ENCODE results near the gene FEN1. TPM values are rescaled to one million over a fixed set of nuclear protein-coding genes. Genes with fewer than 3 reads are reported as not detected.

Gene FEN1
- total and polyA plus RNA-seq, 2 of the 13 experiments (the other 11 are each of a cell fraction or from before 2014, with no cell fraction given): 12.4 to 102 TPM

DNA sequence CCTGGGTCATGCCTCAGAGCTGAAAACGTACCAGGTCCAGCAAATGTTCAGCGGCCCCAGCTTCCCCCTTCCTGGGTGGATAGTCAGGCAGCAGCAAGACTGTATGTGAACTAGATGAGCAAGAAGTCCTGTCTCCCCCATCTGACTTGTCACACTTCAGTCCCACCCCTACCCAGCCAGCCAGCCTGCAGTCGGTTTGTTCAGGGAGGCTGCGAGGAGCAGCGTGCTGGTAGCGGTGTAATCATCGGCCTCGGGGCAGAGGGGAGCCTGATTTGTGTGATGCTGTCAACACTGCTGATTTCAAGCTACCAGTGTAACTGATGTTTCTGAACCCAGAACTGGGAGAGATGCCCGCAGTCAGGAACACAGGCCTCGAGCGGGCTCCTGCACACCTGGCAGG lies 9.9 kb upstream of the FEN1 start:
- intact Hi-C loops (cut with micrococcal nuclease; ENCODE audit: unreplicated experiment) (no loop called here), in situ Hi-C loops (cut with HindIII; ENCODE audit: extremely low pct_ligation_motif_present, low pct_unique_long_range_greater_than_20kb) (loop anchor here (5.0 kb wide), 1 partner anchor 36 kb away; no protein-coding TSS in a partner anchor)
- CTCF ChIA-PET (ENCODE audit: low intra/inter-chr PET ratio, low total read pairs): no interaction called here
- 99% methylated on average over 7 of the region's 11 CpGs for WGBS (ENCODE audit: low lambda C conversion rate)
- Histone ChIP-seq H3K4me3 (replicated peaks in 1 of 3; ENCODE audit: insufficient read depth in 1 of 3, low read depth in 2 of 3, low read length in 3 of 3) (no peak overlapping the region), H3K79me2 (ENCODE audit: insufficient read depth, low read length) (no peaks in the 10 kb centered on the region), H3K9me3 (ENCODE audit: low read length) (no peaks in the 10 kb centered on the region), H3K4me2 (ENCODE audit: low read depth, low read length) (no peak overlapping the region), H3K27me3 (ENCODE audit: control insufficient read depth in 1 of 2, insufficient read depth in 2 of 2, low read length in 2 of 2) (no peaks in the 10 kb centered on the region), H3K27ac (ENCODE audit: extremely low read length, insufficient read depth, low read length) (no peak overlapping the region), H4K20me1 (ENCODE audit: insufficient read depth, low read length) (no peaks in the 10 kb centered on the region), H3K4me1 (ENCODE audit: insufficient read depth, low read length) (no peaks in the 10 kb centered on the region; the same call in 1 of the 2 replicates), H2AFZ (ENCODE audit: low read length) (no peak overlapping the region), H3K36me3 (replicated peaks in 1 of 2; ENCODE audit: control insufficient read depth in 1 of 2, insufficient read depth in 2 of 2, low read length in 2 of 2) (peaks cover 33 to 85% of the 10 kb centered on the region in 2 experiments; a peak in 4 of 5 replicates), H3K9ac (ENCODE audit: insufficient read depth, low read depth, low read length) (no peak overlapping the region)
- TF ChIP-seq RERE (CRISPR knock-in tag; IDR thresholded peaks at IDR 0.05; ENCODE audit: low read depth) (no peak), ZNF761 (CRISPR knock-in tag; conservative IDR thresholded peaks at IDR 0.05) (no peak), ZNF781 (CRISPR knock-in tag; IDR thresholded peaks at IDR 0.05; ENCODE audit: borderline replicate concordance, not compliant biosample characterization) (no peak), AGO2 (optimal IDR thresholded peaks at IDR 0.05; ENCODE audit: low read depth, low read length) (peak; percentile 65), E2F2 (CRISPR knock-in tag; IDR thresholded peaks at IDR 0.05; ENCODE audit: borderline replicate concordance) (no peak), ARNT2 (CRISPR knock-in tag; IDR thresholded peaks at IDR 0.05; ENCODE audit: low read depth) (no peak), HMGA1 (CRISPR knock-in tag; conservative IDR thresholded peaks at IDR 0.05) (no peak), SNRNP70 (IDR thresholded peaks at IDR 0.05; ENCODE audit: low read depth, low read length) (no peak)
- DNase-seq (ENCODE audit: low spot score): no peak
- BruUV-seq (replicated peaks): no TSS peak
- ATAC-seq: no peak
- no peak for FAIRE-seq
- POLR2A ChIA-PET: interaction anchor here (1.2 kb wide), 1 partner anchor 10 kb away, joined by 3 read pairs; the partner anchor contains the start of genes FEN1 and TMEM258
